Measurements from ENCODE around the gene PRKAA2.

DNA sequence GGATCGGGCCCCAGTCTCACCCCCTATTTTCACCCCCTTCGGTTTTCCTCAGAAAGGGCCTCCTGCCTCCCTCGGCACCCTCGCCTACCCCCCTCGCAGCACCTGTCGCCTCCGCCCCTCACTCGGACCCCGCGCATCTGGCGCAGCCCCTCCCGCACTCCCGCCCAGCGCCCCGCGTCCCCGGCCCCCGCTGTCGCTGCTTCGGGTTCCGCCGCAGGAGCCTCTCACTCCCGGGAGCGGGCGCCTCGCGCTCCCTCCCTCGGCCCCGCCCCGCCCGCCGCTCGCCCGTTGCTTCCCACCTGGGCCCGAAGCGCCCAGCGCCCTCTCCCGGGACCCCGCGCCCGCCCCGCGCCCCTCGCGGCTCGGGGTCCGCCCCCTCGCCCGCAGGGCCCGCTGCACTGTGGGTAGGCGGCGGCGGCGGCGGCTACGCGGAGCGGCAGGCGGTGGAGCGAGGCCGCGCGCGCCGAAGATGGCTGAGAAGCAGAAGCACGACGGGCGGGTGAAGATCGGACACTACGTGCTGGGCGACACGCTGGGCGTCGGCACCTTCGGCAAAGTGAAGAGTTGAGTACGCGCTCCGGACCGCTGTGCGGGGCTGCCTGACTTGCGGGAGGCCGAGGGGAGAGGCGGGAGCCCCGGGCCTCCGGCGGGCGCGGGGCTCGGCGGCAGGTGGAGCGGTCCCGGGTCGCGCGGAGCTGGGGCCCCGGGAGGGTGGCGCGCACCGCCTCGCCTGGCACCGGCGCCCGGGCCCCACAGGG, at the start of gene PRKAA2:
- TF ChIP-seq POLR2A (IDR thresholded peaks at IDR 0.05) = no peak
- TF ChIP-seq, protein P1, sequence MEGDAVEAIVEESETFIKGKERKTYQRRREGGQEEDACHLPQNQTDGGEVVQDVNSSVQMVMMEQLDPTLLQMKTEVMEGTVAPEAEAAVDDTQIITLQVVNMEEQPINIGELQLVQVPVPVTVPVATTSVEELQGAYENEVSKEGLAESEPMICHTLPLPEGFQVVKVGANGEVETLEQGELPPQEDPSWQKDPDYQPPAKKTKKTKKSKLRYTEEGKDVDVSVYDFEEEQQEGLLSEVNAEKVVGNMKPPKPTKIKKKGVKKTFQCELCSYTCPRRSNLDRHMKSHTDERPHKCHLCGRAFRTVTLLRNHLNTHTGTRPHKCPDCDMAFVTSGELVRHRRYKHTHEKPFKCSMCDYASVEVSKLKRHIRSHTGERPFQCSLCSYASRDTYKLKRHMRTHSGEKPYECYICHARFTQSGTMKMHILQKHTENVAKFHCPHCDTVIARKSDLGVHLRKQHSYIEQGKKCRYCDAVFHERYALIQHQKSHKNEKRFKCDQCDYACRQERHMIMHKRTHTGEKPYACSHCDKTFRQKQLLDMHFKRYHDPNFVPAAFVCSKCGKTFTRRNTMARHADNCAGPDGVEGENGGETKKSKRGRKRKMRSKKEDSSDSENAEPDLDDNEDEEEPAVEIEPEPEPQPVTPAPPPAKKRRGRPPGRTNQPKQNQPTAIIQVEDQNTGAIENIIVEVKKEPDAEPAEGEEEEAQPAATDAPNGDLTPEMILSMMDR (IDR thresholded peaks at IDR 0.05) = no peak
